Sigmoid colon (tissue), 7 donors: Measurements from ENCODE around the gene PDZD4. TPM values are rescaled to one million over a fixed set of nuclear protein-coding genes. Genes with fewer than 3 reads are reported as not detected.

Source experiments
- DNase-seq: peaks from one replicate; pipeline ENCODE4 v3.0.0-alpha.2; 2019
- H3K27ac ChIP-seq, 4 donors: fragments of 200-600 bp; sonication (generic); one replicate each; pipeline ENCODE4 v1.5.1; 2016 to 2019; ENCODE audit warnings: mild to moderate bottlenecking in 1 of 4
- H3K27me3 ChIP-seq, 3 donors: fragments of 200-600 bp; sonication (generic); one replicate each; pipeline ENCODE4 v1.5.1; 2019; ENCODE audit warnings: mild to moderate bottlenecking in 1 of 3
- H3K36me3 ChIP-seq, 4 donors: fragments of 200-600 bp; sonication (generic); one replicate each; pipeline ENCODE4 v1.5.1; 2016 to 2019
- H3K4me1 ChIP-seq, 4 donors: fragments of 200-600 bp; sonication (generic); one replicate each; pipeline ENCODE4 v1.5.1; 2017 to 2019
- H3K4me3 ChIP-seq, 4 donors: fragments of 200-600 bp; sonication (generic); one replicate each; pipeline ENCODE4 v1.5.1; 2017 to 2019; ENCODE audit warnings: mild to moderate bottlenecking in 2 of 4, moderate library complexity in 1 of 4
- H3K9me3 ChIP-seq, 4 donors: fragments of 200-600 bp in 3 of 4; sonication (generic) in 3 of 4; one replicate each; pipeline versions ENCODE4 v1.5.1 to v1.6.1; 2013 to 2019
- EP300 ChIP-seq, 4 donors: sonication (generic); formaldehyde crosslinking; IDR thresholded peaks; one replicate each; pipeline ENCODE4 v1.6.1; 2017; ENCODE audit warnings: antibody characterized with exemption in 4 of 4
- POLR2A ChIP-seq, 2 donors: fragments of 450-650 bp; IDR thresholded peaks; one replicate each; pipeline ENCODE4 v1.6.1; 2016; ENCODE audit warnings: antibody characterized with exemption in 2 of 2, mild to moderate bottlenecking in 2 of 2, moderate library complexity in 2 of 2
- POLR2AphosphoS5 ChIP-seq, 4 donors: sonication (generic); formaldehyde crosslinking; IDR thresholded peaks; one replicate each; pipeline ENCODE4 v1.6.1; 2017; ENCODE audit warnings: antibody characterized with exemption in 4 of 4
- WGBS, 2 donors: extraction: QIAGEN DNeasy Blood & Tissue Kit; methylation state at CpG; one replicate each; pipeline ENCODE4 v1.1.7; 2013; 5-methylcytosine and 5-hydroxymethylcytosine counted together
- intact Hi-C: fragments of 100-400 bp; cut with DNase I; formaldehyde crosslinking; loops from one replicate; pipeline ENCODE4 v1.15.1; 2023
- polyA plus RNA-seq, 3 donors: library from polyadenylated mRNA; stranded (reverse); fragments of 200-250 nt; gene quantifications; one replicate each; pipeline ENCODE4 v1.2.3, GENCODE V29; 2013
- total RNA-seq, 4 donors: library from RNA; depleted of rRNA; stranded (reverse); fragments of >200 nt; gene quantifications; one replicate each; pipeline ENCODE4 v1.1.0, GENCODE V29; 2016
- TF ChIP-seq, protein P1 (sequence below), 4 experiments: fragments of 450-650 bp in 3 of 4; fragments of 200-600 bp in 1 of 4; IDR thresholded peaks; one replicate each; pipeline ENCODE4 v1.5.1; 2016 to 2019; ENCODE audit warnings: antibody characterized with exemption in 4 of 4, mild to moderate bottlenecking in 3 of 4, moderate library complexity in 2 of 4
- donor health status: healthy with polysubstance abuse.
- donor health status: Bipolar disorder and iron deficiency.
- donor health status: healthy.

Gene PDZD4, protein sequence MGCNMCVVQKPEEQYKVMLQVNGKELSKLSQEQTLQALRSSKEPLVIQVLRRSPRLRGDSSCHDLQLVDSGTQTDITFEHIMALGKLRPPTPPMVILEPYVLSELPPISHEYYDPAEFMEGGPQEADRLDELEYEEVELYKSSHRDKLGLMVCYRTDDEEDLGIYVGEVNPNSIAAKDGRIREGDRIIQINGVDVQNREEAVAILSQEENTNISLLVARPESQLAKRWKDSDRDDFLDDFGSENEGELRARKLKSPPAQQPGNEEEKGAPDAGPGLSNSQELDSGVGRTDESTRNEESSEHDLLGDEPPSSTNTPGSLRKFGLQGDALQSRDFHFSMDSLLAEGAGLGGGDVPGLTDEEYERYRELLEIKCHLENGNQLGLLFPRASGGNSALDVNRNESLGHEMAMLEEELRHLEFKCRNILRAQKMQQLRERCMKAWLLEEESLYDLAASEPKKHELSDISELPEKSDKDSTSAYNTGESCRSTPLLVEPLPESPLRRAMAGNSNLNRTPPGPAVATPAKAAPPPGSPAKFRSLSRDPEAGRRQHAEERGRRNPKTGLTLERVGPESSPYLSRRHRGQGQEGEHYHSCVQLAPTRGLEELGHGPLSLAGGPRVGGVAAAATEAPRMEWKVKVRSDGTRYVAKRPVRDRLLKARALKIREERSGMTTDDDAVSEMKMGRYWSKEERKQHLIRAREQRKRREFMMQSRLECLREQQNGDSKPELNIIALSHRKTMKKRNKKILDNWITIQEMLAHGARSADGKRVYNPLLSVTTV
- total RNA-seq (10 to 100 TPM in 3 of 4 donors, 1 to 10 TPM in 1; 8.6 to 24.4 (median 14.2) TPM), polyA plus RNA-seq (1 to 10 TPM in 2 of 3 donors, under 1 TPM in 1; 0.46 to 5.1 (median 1.2) TPM)

DNA sequence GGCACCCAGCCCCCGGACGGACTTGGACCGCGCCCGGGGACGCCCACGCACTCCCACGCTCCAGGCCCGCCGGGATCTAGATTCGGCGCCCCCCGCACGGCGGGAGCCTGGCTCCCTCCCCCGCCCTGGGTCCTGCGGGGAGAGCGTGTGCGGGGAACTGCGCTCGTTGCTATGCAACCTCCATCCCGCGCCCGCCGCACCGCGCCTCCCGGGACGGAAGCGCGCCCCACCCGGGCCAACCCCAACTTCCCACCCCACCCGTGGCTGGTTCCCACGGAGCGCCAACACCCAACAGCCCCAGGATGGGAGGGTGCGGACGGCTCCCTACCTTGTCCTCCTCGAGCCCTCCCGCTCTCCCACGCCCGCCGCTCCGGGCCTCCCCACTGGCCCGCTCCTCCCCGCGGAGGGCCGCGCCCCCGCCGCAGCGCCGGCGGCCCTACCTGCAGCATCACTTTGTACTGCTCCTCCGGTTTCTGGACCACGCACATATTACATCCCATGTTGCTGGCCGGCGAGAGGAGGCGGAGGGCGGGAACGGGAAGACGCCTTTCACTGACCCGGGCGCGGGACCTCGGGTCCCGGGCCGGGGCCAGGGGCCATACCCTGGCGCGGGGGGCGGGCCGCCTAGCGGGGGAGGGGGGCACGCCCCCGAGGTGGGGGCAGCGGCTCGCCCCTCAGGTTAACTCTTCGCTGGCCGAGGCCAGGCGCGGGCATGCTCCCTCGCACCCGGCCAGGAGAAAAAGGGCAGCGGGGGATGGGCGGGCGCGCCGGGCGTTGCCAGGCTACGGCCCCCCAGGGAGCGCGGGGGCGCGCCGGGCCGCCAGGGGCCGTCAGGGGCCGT lies at the start of gene PDZD4:
Gene PDZD4, minus strand, starts transcription at position 746 of the 841 bp plus-strand sequence. Its CDS starts 246 bp downstream, at position 500.
- TF ChIP-seq, protein P1, sequence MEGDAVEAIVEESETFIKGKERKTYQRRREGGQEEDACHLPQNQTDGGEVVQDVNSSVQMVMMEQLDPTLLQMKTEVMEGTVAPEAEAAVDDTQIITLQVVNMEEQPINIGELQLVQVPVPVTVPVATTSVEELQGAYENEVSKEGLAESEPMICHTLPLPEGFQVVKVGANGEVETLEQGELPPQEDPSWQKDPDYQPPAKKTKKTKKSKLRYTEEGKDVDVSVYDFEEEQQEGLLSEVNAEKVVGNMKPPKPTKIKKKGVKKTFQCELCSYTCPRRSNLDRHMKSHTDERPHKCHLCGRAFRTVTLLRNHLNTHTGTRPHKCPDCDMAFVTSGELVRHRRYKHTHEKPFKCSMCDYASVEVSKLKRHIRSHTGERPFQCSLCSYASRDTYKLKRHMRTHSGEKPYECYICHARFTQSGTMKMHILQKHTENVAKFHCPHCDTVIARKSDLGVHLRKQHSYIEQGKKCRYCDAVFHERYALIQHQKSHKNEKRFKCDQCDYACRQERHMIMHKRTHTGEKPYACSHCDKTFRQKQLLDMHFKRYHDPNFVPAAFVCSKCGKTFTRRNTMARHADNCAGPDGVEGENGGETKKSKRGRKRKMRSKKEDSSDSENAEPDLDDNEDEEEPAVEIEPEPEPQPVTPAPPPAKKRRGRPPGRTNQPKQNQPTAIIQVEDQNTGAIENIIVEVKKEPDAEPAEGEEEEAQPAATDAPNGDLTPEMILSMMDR (IDR thresholded peaks at IDR 0.05), result no peak
- no peak for TF ChIP-seq POLR2AphosphoS5 (IDR thresholded peaks at IDR 0.05)
- no peak for TF ChIP-seq POLR2A (IDR thresholded peaks at IDR 0.05)
- TF ChIP-seq EP300 (IDR thresholded peaks at IDR 0.05), result no peak
- Histone ChIP-seq H3K36me3 (no peaks in the 10 kb centered on the region), H3K9me3 (no peaks in the 10 kb centered on the region), H3K4me1 (peaks cover 0 to 22% (median 4%) of the 10 kb centered on the region in 4 donors), H3K4me3 (peak within 1 kb of the TSS; percentile 34 to 59 (median 52)), H3K27me3 (peaks cover 0 to 7% (median 0%) of the 10 kb centered on the region in 3 donors), H3K27ac (peak within 1 kb of the TSS; percentile 69 to 79 (median 76))
- intact Hi-C loops, result loop anchor here (2.0 kb wide), 1 partner anchor 93 kb away; no protein-coding TSS in a partner anchor
- WGBS, 2 donors, result 1 to 2% methylated on average over 97 of the region's 97 CpGs
- DNase-seq, result peak; percentile 59

DNA sequence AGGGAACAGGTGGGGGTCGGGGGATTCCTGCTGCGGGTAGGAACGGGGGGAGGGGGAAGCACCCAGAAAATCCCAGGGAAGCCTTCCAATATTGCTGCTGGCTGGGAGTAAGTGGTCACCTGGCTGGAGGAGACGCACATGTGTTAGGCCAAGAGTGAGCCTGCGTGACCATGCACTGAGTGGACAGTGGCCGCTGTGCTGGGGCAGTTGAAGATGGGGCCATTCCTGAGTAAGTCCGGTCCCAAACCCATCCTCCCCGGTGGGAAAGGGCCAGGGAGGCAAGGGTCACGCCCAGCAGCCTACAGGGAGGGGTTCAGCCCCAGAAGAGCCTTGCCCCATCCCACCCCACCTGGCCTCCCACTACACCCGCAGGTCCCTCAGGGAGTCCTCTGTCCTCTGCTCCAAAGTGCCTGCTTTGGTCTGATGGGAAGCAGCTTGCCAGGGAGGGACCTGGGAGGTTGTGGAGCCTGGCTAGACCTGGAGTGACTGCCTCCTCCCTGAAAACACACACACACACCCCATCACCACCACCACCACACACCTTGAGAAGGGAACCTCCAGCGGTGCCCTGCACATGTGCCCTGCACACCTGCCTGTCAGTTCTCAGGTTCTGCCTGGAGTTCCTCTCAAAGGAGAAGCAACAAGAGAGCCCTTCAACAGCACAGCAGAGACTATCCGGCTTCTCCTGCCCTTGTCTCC lies 49.5 kb upstream of the PDZD4 start:
- intact Hi-C loops, result no loop called here
- peaks cover 10 to 59% (median 28%) of the 10 kb centered on the region in 3 donors for H3K27me3 ChIP-seq
- H3K4me3 ChIP-seq, result no peak overlapping the region
- H3K27ac ChIP-seq, result no peak overlapping the region
- no peaks in the 10 kb centered on the region for H3K9me3 ChIP-seq
- DNase-seq, result no peak
- no peaks in the 10 kb centered on the region for H3K36me3 ChIP-seq
- no peaks in the 10 kb centered on the region for H3K4me1 ChIP-seq
- WGBS, 2 donors, result 59 to 68% methylated on average over 12 of the region's 12 CpGs
- TF ChIP-seq POLR2AphosphoS5 (IDR thresholded peaks at IDR 0.05), result no peak
- no peak for TF ChIP-seq EP300 (IDR thresholded peaks at IDR 0.05)
- TF ChIP-seq, protein P1 (IDR thresholded peaks at IDR 0.05), result no peak
- no peak for TF ChIP-seq POLR2A (IDR thresholded peaks at IDR 0.05)

DNA sequence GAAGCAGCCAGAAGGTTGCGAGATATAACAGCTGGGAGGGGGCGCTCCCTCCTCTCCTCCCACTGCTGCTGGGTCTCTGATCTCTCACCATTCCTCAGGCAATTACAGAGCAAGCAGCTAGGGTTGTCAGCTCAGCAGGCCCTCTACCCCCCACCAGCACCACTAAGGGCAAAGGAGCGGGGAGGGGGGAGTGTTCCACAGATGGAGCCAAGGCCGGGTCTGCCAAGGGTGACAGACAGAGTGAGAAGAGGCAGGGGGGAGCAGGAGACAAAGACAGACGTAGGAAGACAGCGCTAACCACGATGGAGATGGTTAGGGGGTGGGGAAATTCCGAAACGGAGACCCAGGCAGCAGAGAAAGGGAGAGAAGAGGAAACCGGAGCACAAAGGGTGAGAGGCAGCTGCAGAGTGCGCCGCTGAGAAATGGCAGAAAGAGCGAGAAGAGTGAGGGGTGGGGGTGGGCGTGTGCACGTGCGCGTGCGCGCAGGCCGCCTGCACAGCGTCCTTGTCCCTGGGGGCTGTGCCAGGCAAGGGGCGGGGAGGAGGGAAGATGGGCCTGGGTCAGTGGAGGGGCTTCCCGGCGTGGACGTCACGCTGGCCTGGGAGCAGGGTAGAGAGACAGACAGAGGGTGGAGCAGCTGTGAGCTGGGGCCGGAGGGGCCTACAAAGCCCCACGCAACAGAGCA lies 48.8 kb upstream of the PDZD4 start:
- H3K36me3 ChIP-seq, result no peaks in the 10 kb centered on the region
- H3K9me3 ChIP-seq, result no peaks in the 10 kb centered on the region
- peaks cover 5 to 52% (median 20%) of the 10 kb centered on the region in 3 donors for H3K27me3 ChIP-seq
- no peak for DNase-seq
- WGBS, 2 donors, result 7 to 17% methylated on average over 28 of the region's 28 CpGs
- no peak overlapping the region for H3K27ac ChIP-seq
- TF ChIP-seq, protein P1 (IDR thresholded peaks at IDR 0.05), result no peak
- no peak for TF ChIP-seq POLR2AphosphoS5 (IDR thresholded peaks at IDR 0.05)
- no peak for TF ChIP-seq POLR2A (IDR thresholded peaks at IDR 0.05)
- no peak for TF ChIP-seq EP300 (IDR thresholded peaks at IDR 0.05)
- no peaks in the 10 kb centered on the region for H3K4me1 ChIP-seq
- H3K4me3 ChIP-seq, result no peak overlapping the region
- intact Hi-C loops, result no loop called here
